ENCODE measurements around the gene AKAP13.

GRCh38 chr15:85492406-85492805 lies 112.0 kb downstream of the AKAP13 start:
- no peak for TF ChIP-seq POLR2A (IDR thresholded peaks at IDR 0.05)
- no peak for TF ChIP-seq CTCF (IDR thresholded peaks at IDR 0.05)

Data from ovary (tissue), 3 donors.